CD8-positive, alpha-beta memory T cell (primary cell): ENCODE data around the gene ABHD14A. TPM values are rescaled to one million over a fixed set of nuclear protein-coding genes. Genes with fewer than 3 reads are reported as not detected.

ENCODE experiments used
- CTCF ChIA-PET: fragments of 350-600 bp; sonication (Branson Sonifier 250); formaldehyde crosslinking; loops from one replicate; lab custom pipeline; 2021; ENCODE audit warnings: antibody characterized with exemption; lab: Charles Lee
- POLR2A ChIA-PET: fragments of 350-600 bp; sonication (Branson Sonifier 250); formaldehyde crosslinking; loops from one replicate; lab custom pipeline; 2021; ENCODE audit warnings: antibody characterized with exemption; lab: Charles Lee
- DNase-seq, 5 donors: peaks; one replicate each; pipeline versions ENCODE4 v3.0.0 to v3.0.0-alpha.2; 2020 to 2022; ENCODE audit warnings: mixed read lengths in 1 of 5
- H3K27ac ChIP-seq: one replicate; pipeline ENCODE4 v1.7.0; 2013; ENCODE audit warnings: low read depth, mild to moderate bottlenecking, low read length, moderate library complexity
- H3K27me3 ChIP-seq: 2 replicates; pipeline ENCODE4 v1.7.0; 2013; ENCODE audit warnings: low read length, mild to moderate bottlenecking; ENCODE audit not compliant: insufficient read depth, poor library complexity, severe bottlenecking
- H3K36me3 ChIP-seq: 2 replicates; pipeline ENCODE4 v1.7.0; 2013; ENCODE audit warnings: mild to moderate bottlenecking, low read length, moderate library complexity; ENCODE audit not compliant: insufficient read depth
- H3K4me1 ChIP-seq: 2 replicates; pipeline ENCODE4 v1.7.0; 2013; ENCODE audit warnings: mild to moderate bottlenecking, low read length, moderate library complexity; ENCODE audit not compliant: insufficient read depth
- H3K4me3 ChIP-seq: 2 replicates; pipeline ENCODE4 v1.7.0; 2013; ENCODE audit warnings: mild to moderate bottlenecking, low read length
- H3K9me3 ChIP-seq: 2 replicates; pipeline ENCODE4 v1.7.0; 2013; ENCODE audit warnings: mild to moderate bottlenecking, low read length
- H3K27ac Mint-ChIP-seq, 8 donors: one replicate each; pipeline ENCODE4 v1.8.0; 2020 to 2021; ENCODE audit warnings: mixed read lengths in 8 of 8, mild to moderate bottlenecking in 6 of 8, inconsistent platforms in 3 of 8, moderate library complexity in 3 of 8
- H3K27me3 Mint-ChIP-seq, 2 donors: one replicate each; pipeline ENCODE4 v1.8.0; 2020 to 2021; ENCODE audit warnings: mixed read lengths in 2 of 2, mild to moderate bottlenecking in 1 of 2, moderate library complexity in 1 of 2
- H3K36me3 Mint-ChIP-seq, 3 donors: one replicate each; pipeline ENCODE4 v1.8.0; 2020 to 2021; ENCODE audit warnings: mixed read lengths in 3 of 3, inconsistent platforms in 1 of 3, mild to moderate bottlenecking in 1 of 3
- H3K4me1 Mint-ChIP-seq, 3 donors: one replicate each; pipeline ENCODE4 v1.8.0; 2020 to 2021; ENCODE audit warnings: mixed read lengths in 3 of 3, inconsistent platforms in 1 of 3, mild to moderate bottlenecking in 1 of 3
- H3K4me3 Mint-ChIP-seq, 7 donors: one replicate each; pipeline ENCODE4 v1.8.0; 2020 to 2021; ENCODE audit warnings: mixed read lengths in 7 of 7, mild to moderate bottlenecking in 6 of 7, moderate library complexity in 4 of 7, inconsistent platforms in 2 of 7
- H3K9me3 Mint-ChIP-seq, 5 donors: one replicate each; pipeline ENCODE4 v1.8.0; 2020 to 2022; ENCODE audit warnings: mixed read lengths in 5 of 5, mild to moderate bottlenecking in 3 of 5, moderate library complexity in 2 of 5, inconsistent platforms in 1 of 5
- polyA plus RNA-seq: library from polyadenylated mRNA; unstranded; fragments of 300-500 nt; fragmentation: Illumina TruSeq; gene quantifications from one replicate; pipeline ENCODE4 v1.2.3, GENCODE V29; 2021
- total RNA-seq, 2 experiments: library from RNA; stranded (reverse); gene quantifications; one replicate each; pipeline ENCODE4 v1.2.3, GENCODE V29; 2021

Gene ABHD14A
- total and polyA plus RNA-seq, 3 experiments from 2014 or later: 14.4 to 117 (median 16.0) TPM

DNA sequence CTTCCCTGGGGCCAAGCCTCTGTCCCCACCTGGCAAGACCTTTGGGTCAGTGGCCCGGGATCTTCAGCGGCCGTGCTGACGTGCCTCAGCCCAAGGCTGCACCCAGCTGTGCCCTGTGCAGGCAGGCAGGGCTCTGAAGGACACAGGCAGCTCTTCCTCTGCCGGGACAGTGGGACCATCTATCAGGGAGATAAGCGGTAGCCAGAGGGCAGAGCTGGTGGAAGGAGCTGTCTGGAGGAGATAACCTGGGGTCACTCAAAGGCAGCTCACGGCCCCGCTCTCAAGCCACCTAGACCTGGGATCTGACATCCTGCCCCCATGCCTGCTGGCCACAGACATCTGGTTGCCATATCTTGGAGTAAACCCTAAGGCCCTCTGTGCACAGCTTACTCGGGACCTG, 54.2 kb downstream of the ABHD14A start:
- H3K27me3 ChIP-seq: no peaks in the 10 kb centered on the region
- no peaks in the 10 kb centered on the region for H3K27me3 Mint-ChIP-seq
- no peaks in the 10 kb centered on the region for H3K4me1 ChIP-seq
- H3K4me1 Mint-ChIP-seq: no peaks in the 10 kb centered on the region
- no peak overlapping the region for H3K27ac ChIP-seq
- H3K4me3 ChIP-seq: no peak overlapping the region
- no peaks in the 10 kb centered on the region for H3K9me3 Mint-ChIP-seq
- H3K4me3 Mint-ChIP-seq: no peak overlapping the region
- ChIA-PET CTCF (no interaction called here), POLR2A (no interaction called here)
- H3K27ac Mint-ChIP-seq: no peak overlapping the region
- no peaks in the 10 kb centered on the region for H3K36me3 Mint-ChIP-seq
- H3K9me3 ChIP-seq: no peaks in the 10 kb centered on the region
- H3K36me3 ChIP-seq: no peaks in the 10 kb centered on the region
- no peak for DNase-seq

- Mint-ChIP-seq H3K9me3 (no peaks in the 10 kb centered on the region), H3K27me3 (no peaks in the 10 kb centered on the region), H3K36me3 (no peaks in the 10 kb centered on the region), H3K4me3 (no peak overlapping the region), H3K4me1 (no peaks in the 10 kb centered on the region), H3K27ac (no peak overlapping the region)
- ChIA-PET CTCF (interaction anchor here (1.6 kb wide), 1 partner anchor 23 kb away, joined by 3 read pairs; no protein-coding TSS in a partner anchor), POLR2A (no interaction called here)
- no peaks in the 10 kb centered on the region for H3K36me3 ChIP-seq
- H3K27me3 ChIP-seq: no peaks in the 10 kb centered on the region
- no peaks in the 10 kb centered on the region for H3K4me1 ChIP-seq
- DNase-seq: no peak
- no peaks in the 10 kb centered on the region for H3K9me3 ChIP-seq
- no peak overlapping the region for H3K4me3 ChIP-seq
- no peak overlapping the region for H3K27ac ChIP-seq
Observed at GRCh38 chr3:52029535-52029934, 54.7 kb downstream of the ABHD14A start.

Other genes with a start within 250 kb of the ABHD14A start
- not detected for gene IQCF6, start 195.8 kb upstream of the ABHD14A start, total RNA-seq
- gene IQCF6, start 195.8 kb upstream of the ABHD14A start, polyA plus RNA-seq: not detected
- gene IQCF2, start 113.4 kb upstream of the ABHD14A start, total RNA-seq: not detected
- not detected for gene IQCF2, start 113.4 kb upstream of the ABHD14A start, polyA plus RNA-seq
- gene IQCF5, start 99.5 kb upstream of the ABHD14A start, total RNA-seq: not detected
- not detected for gene IQCF5, start 99.5 kb upstream of the ABHD14A start, polyA plus RNA-seq
- gene IQCF1, start 71.7 kb upstream of the ABHD14A start, total RNA-seq: not detected
- not detected for gene IQCF1, start 71.7 kb upstream of the ABHD14A start, polyA plus RNA-seq
- gene RRP9, start 33.2 kb upstream of the ABHD14A start, total RNA-seq: 10 to 100 TPM; 82.7 to 87.0 TPM
- gene RRP9, start 33.2 kb upstream of the ABHD14A start, polyA plus RNA-seq: 25.3 TPM
- 10 to 100 TPM in 1 of 2 experiments, 1 to 10 TPM in 1; 9.5 to 11.5 TPM for gene PARP3, start 32.7 kb upstream of the ABHD14A start, total RNA-seq
- gene PARP3, start 32.7 kb upstream of the ABHD14A start, polyA plus RNA-seq: 5.9 TPM
- gene GPR62, start 19.7 kb upstream of the ABHD14A start, total RNA-seq: not detected
- not detected for gene GPR62, start 19.7 kb upstream of the ABHD14A start, polyA plus RNA-seq
- 10 to 100 TPM in 1 of 2 experiments, 1 to 10 TPM in 1; 9.7 to 12.5 TPM for gene PCBP4, start 7.6 kb upstream of the ABHD14A start, total RNA-seq
- 12.5 TPM for gene PCBP4, start 7.6 kb upstream of the ABHD14A start, polyA plus RNA-seq
- gene ABHD14B, start 1.0 kb upstream of the ABHD14A start, total RNA-seq: 10 to 100 TPM; 56.1 to 56.7 TPM
- gene ABHD14B, start 1.0 kb upstream of the ABHD14A start, polyA plus RNA-seq: 97.2 TPM
- 10 to 100 TPM; 46.1 to 49.0 TPM for gene ACY1, start 8.5 kb downstream of the ABHD14A start, total RNA-seq
- gene ACY1, start 8.5 kb downstream of the ABHD14A start, polyA plus RNA-seq: 13.8 TPM
- gene RPL29, start 20.8 kb downstream of the ABHD14A start, total RNA-seq: 1,000 to 10,000 TPM; 1,367 to 1,382 TPM
- 1,261 TPM for gene RPL29, start 20.8 kb downstream of the ABHD14A start, polyA plus RNA-seq
- gene DUSP7, start 81.5 kb downstream of the ABHD14A start, total RNA-seq: 10 to 100 TPM; 26.3 to 27.2 TPM
- gene DUSP7, start 81.5 kb downstream of the ABHD14A start, polyA plus RNA-seq: 7.2 TPM
- 10 to 100 TPM; 22.6 to 22.7 TPM for gene POC1A, start 179.4 kb downstream of the ABHD14A start, total RNA-seq
- 1.5 TPM for gene POC1A, start 179.4 kb downstream of the ABHD14A start, polyA plus RNA-seq
- 10 to 100 TPM; 72.2 to 73.0 TPM for gene ALAS1, start 223.1 kb downstream of the ABHD14A start, total RNA-seq
- gene ALAS1, start 223.1 kb downstream of the ABHD14A start, polyA plus RNA-seq: 32.9 TPM